DOHH2 (cell line): ENCODE data around the gene NSG2.

ENCODE experiments used
- H3F3A ChIP-seq: fragments of 200-600 bp; sonication (generic), shearing (Covaris generic); 2 replicates; pipeline ENCODE4 v1.6.0; 2016; ENCODE audit warnings: antibody characterized with exemption, mild to moderate bottlenecking; ENCODE audit not compliant: control insufficient read depth, insufficient read depth
- H3K27ac ChIP-seq: fragments of 200-600 bp; sonication (generic); 2 replicates; pipeline ENCODE4 v1.5.1; 2014; ENCODE audit warnings: low read depth, mild to moderate bottlenecking, low read length, moderate library complexity
- H3K27me3 ChIP-seq: fragments of 200-600 bp; sonication (generic); 2 replicates; pipeline ENCODE4 v1.6.1; 2014; ENCODE audit warnings: mild to moderate bottlenecking, low read length, mixed read lengths; ENCODE audit not compliant: control insufficient read depth
- H3K36me3 ChIP-seq: fragments of 200-600 bp; sonication (generic); 2 replicates; pipeline ENCODE4 v1.6.1; 2014; ENCODE audit warnings: mild to moderate bottlenecking, low read length, moderate library complexity, mixed read lengths; ENCODE audit not compliant: control insufficient read depth
- H3K4me1 ChIP-seq: fragments of 200-600 bp; sonication (generic); 2 replicates; pipeline ENCODE4 v1.6.1; 2014; ENCODE audit warnings: mild to moderate bottlenecking, low read length, mixed read lengths; ENCODE audit not compliant: control insufficient read depth
- H3K4me2 ChIP-seq: fragments of 200-600 bp; sonication (generic); 2 replicates; pipeline ENCODE4 v1.6.0; 2014; ENCODE audit warnings: mild to moderate bottlenecking, low read length, moderate library complexity
- H3K4me3 ChIP-seq: fragments of 200-600 bp; sonication (generic); 2 replicates; pipeline ENCODE4 v1.5.1; 2014; ENCODE audit warnings: mild to moderate bottlenecking, low read length, mixed read lengths
- H3K79me2 ChIP-seq: fragments of 200-600 bp; sonication (generic); 2 replicates; pipeline ENCODE4 v1.6.1; 2014; ENCODE audit warnings: mild to moderate bottlenecking, low read length, mixed read lengths; ENCODE audit not compliant: control insufficient read depth
- H3K9me2 ChIP-seq: fragments of 200-600 bp; sonication (generic); replicated peaks from 2 replicates; pipeline ENCODE4 v1.6.1; 2014; ENCODE audit warnings: mild to moderate bottlenecking, low read length, mixed read lengths; ENCODE audit not compliant: control insufficient read depth
- H3K9me3 ChIP-seq: fragments of 200-600 bp; sonication (generic); 2 replicates; pipeline ENCODE4 v1.6.1; 2014; ENCODE audit warnings: antibody characterized with exemption, low read length, mixed read lengths; ENCODE audit not compliant: control insufficient read depth, insufficient read depth
- H4K20me1 ChIP-seq: fragments of 200-600 bp; sonication (generic); 2 replicates; pipeline ENCODE4 v1.6.0; 2014; ENCODE audit warnings: low read depth, mild to moderate bottlenecking, antibody characterized with exemption, low read length, moderate library complexity; ENCODE audit not compliant: control insufficient read depth, insufficient read depth
- CTCF ChIP-seq: fragments of 200-600 bp; sonication (generic); IDR thresholded peaks from one replicate; pipeline ENCODE4 v1.5.1; 2014; ENCODE audit warnings: antibody characterized with exemption, mild to moderate bottlenecking, low read depth, low read length; ENCODE audit not compliant: poor library complexity, severe bottlenecking
- EZH2phosphoT487 ChIP-seq: fragments of 200-600 bp; sonication (generic); IDR thresholded peaks from 2 replicates; pipeline ENCODE4 v1.6.1; 2017; ENCODE audit warnings: borderline replicate concordance, mild to moderate bottlenecking, antibody characterized with exemption, low read length, moderate library complexity, mixed read lengths

The NSG2 gene

GRCh38 chr5:174109698-174110260, 64.3 kb downstream of the NSG2 start:
- no peaks in the 10 kb centered on the region for H3K27me3 ChIP-seq
- H3K9me2 ChIP-seq, result no peaks in the 10 kb centered on the region
- H3K4me3 ChIP-seq, result no peak overlapping the region
- no peaks in the 10 kb centered on the region for H3K36me3 ChIP-seq
- no peaks in the 10 kb centered on the region for H3K9me3 ChIP-seq
- no peak overlapping the region for H3K27ac ChIP-seq
- H4K20me1 ChIP-seq, result no peaks in the 10 kb centered on the region
- TF ChIP-seq CTCF, result no peak
- no peaks in the 10 kb centered on the region for H3K79me2 ChIP-seq
- no peaks in the 10 kb centered on the region for H3K4me1 ChIP-seq
- no peak overlapping the region for H3K4me2 ChIP-seq
- H3F3A ChIP-seq, result no peaks in the 10 kb centered on the region

GRCh38 chr5:174110310-174110709, 64.8 kb downstream of the NSG2 start:
- Histone ChIP-seq H3K9me3 (no peaks in the 10 kb centered on the region), H3K36me3 (no peaks in the 10 kb centered on the region), H3K4me2 (no peak overlapping the region), H3K9me2 (no peaks in the 10 kb centered on the region), H3K4me3 (no peak overlapping the region), H4K20me1 (no peaks in the 10 kb centered on the region), H3K4me1 (no peaks in the 10 kb centered on the region), H3K79me2 (no peaks in the 10 kb centered on the region), H3K27me3 (no peaks in the 10 kb centered on the region), H3F3A (no peaks in the 10 kb centered on the region), H3K27ac (no peak overlapping the region)
- TF ChIP-seq CTCF (no peak), EZH2phosphoT487 (no peak)

- no peak for TF ChIP-seq CTCF
- no peak for TF ChIP-seq EZH2phosphoT487
- Histone ChIP-seq H3K4me1 (no peaks in the 10 kb centered on the region), H3F3A (no peaks in the 10 kb centered on the region), H3K9me3 (no peaks in the 10 kb centered on the region), H3K27ac (no peak overlapping the region), H3K36me3 (no peaks in the 10 kb centered on the region), H3K4me2 (no peak overlapping the region), H3K27me3 (no peaks in the 10 kb centered on the region), H3K79me2 (no peaks in the 10 kb centered on the region), H4K20me1 (no peaks in the 10 kb centered on the region), H3K4me3 (no peak overlapping the region), H3K9me2 (no peaks in the 10 kb centered on the region)
Measured at GRCh38 chr5:174111287-174111973, 65.9 kb downstream of the NSG2 start.
